RWPE1 (cell line): Measurements from ENCODE around the gene GPR101.

ENCODE experiments used
- CTCF ChIA-PET: fragments of 350-600 bp; sonication (Branson Sonifier 250); formaldehyde crosslinking; extraction: SDS; loops from one replicate; lab custom pipeline; 2021; lab: Yijun Ruan, JAX
- POLR2A ChIA-PET: fragments of 400-600 bp; formaldehyde crosslinking; extraction: SDS; loops from one replicate; lab custom pipeline; 2020; ENCODE audit warnings: antibody characterized with exemption; ENCODE audit not compliant: low non-redundant PET; lab: Yijun Ruan, JAX
- DNase-seq: peaks from one replicate; pipeline ENCODE4 v3.0.0; 2012; ENCODE audit warnings: low spot score
- H3K27ac ChIP-seq: fragments of 450-650 bp; 2 replicates; pipeline ENCODE4 v1.5.1; 2017
- TF ChIP-seq, protein P1 (sequence below): fragments of 450-650 bp; conservative IDR thresholded peaks from 2 replicates; pipeline ENCODE4 v1.5.1; 2017; ENCODE audit warnings: low read depth, mild to moderate bottlenecking

Gene GPR101

DNA sequence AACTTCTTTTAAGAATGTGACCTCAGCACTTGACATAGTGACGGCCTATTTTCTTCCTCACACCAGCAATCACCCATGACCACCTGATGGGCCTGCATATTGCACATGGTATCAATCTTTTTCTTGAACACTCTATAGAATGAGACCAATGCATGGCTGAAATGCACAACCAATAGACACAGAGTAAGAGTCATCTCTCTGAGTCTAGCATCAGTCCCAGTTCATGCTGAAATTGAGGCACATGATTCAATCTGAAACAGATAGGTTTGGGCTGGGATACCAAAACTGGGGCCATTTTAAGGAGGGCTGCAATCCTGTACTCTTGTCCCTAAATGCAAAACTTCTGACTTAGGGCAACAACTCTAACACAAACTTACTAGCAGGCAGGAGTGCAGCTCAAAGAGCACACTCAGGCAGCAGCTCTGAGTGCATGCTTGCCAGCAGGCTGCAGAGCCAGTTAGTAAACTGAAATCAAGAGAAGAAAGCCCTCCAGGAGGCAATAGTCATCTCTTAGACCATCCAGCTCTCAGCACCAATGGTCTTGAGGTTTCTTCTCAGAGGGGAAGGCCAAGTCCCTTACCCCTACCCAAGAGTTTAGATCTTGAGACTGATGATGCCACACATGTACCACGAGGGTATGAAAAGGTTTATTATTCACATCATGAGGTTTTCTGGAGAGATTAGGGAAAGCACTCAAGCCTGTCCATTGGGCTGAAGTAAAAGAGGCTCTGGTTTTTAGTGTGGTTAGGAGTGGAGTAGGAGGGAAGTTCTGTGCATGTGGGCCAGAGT is 24.7 kb upstream of the GPR101 start:
- TF ChIP-seq, protein P1, sequence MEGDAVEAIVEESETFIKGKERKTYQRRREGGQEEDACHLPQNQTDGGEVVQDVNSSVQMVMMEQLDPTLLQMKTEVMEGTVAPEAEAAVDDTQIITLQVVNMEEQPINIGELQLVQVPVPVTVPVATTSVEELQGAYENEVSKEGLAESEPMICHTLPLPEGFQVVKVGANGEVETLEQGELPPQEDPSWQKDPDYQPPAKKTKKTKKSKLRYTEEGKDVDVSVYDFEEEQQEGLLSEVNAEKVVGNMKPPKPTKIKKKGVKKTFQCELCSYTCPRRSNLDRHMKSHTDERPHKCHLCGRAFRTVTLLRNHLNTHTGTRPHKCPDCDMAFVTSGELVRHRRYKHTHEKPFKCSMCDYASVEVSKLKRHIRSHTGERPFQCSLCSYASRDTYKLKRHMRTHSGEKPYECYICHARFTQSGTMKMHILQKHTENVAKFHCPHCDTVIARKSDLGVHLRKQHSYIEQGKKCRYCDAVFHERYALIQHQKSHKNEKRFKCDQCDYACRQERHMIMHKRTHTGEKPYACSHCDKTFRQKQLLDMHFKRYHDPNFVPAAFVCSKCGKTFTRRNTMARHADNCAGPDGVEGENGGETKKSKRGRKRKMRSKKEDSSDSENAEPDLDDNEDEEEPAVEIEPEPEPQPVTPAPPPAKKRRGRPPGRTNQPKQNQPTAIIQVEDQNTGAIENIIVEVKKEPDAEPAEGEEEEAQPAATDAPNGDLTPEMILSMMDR = no peak
- ChIA-PET CTCF (interaction anchor here (0.7 kb wide), 1 partner anchor 219 kb away, joined by 4 read pairs; no protein-coding TSS in a partner anchor), POLR2A (no interaction called here)
- DNase-seq = no peak
- no peak overlapping the region for H3K27ac ChIP-seq

DNA sequence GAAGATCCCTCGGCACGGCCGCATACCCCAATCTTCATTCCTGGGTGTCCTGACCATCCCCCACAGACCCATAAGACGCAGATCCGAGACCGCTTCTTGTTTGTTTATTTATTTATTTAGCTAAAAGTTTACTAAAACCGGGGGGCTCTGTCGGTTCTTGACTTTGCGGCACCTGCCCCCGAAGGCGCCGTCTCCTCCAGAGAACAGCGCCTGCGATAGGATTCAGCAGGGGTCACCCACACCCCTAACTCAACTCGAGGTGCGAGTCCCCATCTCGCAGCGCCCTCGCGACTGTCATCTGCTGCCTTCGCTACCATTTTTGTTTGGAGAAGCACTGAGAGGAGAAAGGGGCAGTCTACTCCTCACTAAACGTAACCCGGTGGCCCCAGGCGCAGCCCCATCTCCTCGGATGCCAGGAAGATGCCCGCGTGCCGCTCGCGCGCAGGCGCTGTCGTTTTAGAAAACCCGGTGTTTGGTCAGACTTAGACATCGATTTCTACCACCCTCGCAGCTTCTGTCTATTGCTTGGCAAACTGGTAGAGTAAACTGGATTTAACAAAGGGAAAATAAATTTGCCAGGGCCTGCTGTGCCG is 18.9 kb upstream of the GPR101 start:
- DNase-seq = no peak
- CTCF ChIA-PET = interaction anchor here (0.5 to 1.9 kb wide), 4 partner anchors 14 to 502 kb away, joined by 3 to 7 read pairs (median 4); no protein-coding TSS in a partner anchor

DNA sequence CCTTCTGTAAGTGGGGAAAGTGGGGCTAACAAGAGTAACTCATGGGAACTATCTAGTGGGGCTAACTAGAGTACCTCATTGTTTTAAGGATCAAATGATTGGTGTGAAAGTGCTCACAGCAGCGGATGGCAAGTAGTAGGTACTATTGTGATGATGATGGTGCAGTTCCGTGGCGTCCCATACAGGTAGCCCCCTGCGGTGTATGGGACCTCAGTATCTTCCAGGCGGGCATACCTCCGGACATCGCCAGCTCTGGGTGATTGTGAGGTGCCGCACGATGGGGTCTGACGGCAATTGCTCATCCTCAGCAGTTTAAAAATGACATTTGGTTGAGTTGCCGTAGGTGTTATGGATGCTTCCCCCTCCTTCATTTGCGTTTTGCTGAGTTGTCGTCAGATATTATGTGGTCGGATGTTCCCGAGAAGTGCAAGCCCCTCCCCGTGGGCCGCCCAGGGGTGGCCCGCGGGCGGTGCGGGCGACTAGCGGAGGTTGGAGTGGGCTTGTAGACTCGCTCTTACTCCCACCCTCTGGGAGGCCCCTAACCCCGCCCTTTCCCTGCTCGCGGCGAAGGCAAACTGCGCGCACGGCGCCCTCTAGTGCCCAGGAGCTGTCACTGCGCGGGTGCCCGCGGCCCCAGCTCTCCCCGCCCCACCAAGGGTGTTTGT is 18.3 kb upstream of the GPR101 start:
- TF ChIP-seq, protein P1 = peak; percentile 80
- POLR2A ChIA-PET = no interaction called here
- CTCF ChIA-PET = interaction anchor here (0.5 to 1.9 kb wide), 4 partner anchors 14 to 502 kb away, joined by 3 to 7 read pairs (median 4); no protein-coding TSS in a partner anchor
- DNase-seq = peak; percentile 37
- H3K27ac ChIP-seq = no peak overlapping the region

More for the DNA sequence above, 18.9 kb upstream of the GPR101 start:
- POLR2A ChIA-PET = no interaction called here
- TF ChIP-seq, protein P1 = peak; percentile 31
- H3K27ac ChIP-seq = no peak overlapping the region

DNA sequence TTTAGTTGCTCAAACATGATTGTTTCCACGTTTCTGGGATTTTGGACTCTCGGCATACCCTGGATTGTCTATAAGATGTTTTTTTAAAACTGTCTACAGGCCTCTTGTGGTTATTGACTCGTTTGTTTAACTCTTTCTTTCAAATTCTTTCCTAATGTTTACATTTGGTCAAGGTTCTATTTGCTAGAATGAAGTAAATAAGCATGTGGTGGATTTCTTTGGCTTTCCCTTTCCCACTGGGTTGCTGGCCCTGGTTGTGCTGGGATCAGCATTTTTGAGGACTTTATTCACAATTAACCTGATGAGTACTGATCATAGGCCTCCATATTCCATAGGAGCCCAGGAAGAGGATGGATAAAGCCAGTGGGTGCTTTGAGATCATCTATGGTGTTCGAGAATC is 11.1 kb upstream of the GPR101 start:
- ChIA-PET POLR2A (no interaction called here), CTCF (no interaction called here)
- H3K27ac ChIP-seq = no peak overlapping the region
- no peak for DNase-seq
- TF ChIP-seq, protein P1 = no peak

DNA sequence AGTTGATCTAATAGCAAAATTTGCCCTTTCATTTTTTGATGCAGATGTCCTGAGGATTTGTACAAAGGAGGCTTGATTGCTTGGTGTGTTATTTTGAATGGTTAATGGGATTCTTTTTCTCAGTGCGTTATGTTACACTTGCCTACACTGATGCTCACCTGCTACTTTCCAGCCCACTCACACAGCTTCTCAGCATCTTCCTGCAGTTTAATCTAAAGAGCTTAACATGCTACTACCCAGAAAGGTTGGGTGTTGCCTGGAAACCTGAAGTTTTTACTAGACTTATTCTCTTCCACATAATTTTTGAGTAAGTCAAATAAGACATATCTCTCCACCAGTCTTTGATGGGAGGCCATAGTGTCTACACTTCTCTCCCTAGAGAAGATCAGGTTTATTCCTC is 9.9 kb upstream of the GPR101 start:
- DNase-seq = no peak

DNA sequence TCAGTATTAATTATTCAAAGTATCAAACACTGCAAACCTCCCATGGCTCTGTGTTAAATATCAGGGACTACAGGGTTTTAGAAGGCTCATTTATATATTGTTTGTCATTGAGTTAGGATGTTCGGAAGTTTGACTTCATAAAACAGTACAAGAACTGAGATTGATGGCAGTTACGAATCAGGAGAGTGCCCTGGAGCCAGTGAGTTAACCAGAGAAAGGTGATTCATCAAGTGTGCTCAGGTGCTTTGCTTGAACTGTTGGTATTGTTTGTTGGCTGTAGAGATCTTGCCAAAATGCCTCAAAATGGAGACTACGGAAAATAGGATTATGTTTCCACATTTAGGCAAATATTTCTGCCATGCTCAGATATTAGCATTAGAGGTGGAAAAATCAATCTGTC is 7.5 kb upstream of the GPR101 start:
- ChIA-PET CTCF (no interaction called here), POLR2A (no interaction called here)
- no peak for DNase-seq
- no peak overlapping the region for H3K27ac ChIP-seq
- TF ChIP-seq, protein P1 = no peak

More for the DNA sequence above, 9.9 kb upstream of the GPR101 start:
- CTCF ChIA-PET = no interaction called here
- no peak overlapping the region for H3K27ac ChIP-seq
- POLR2A ChIA-PET = no interaction called here
- TF ChIP-seq, protein P1 = no peak
